GM12878 (cell line): ENCODE data around the gene CATSPER1. TPM values are rescaled to one million over a fixed set of nuclear protein-coding genes. Genes with fewer than 3 reads are reported as not detected.

Experiments
- ATAC-seq: fragments of 200-7000 bp; cut with Tn5 transposase; 3 replicates; pipeline ENCODE4 v1.9.1; 2020; ENCODE audit warnings: mild to moderate bottlenecking, moderate library complexity
- BruUV-seq: library from RNA; stranded (reverse); fragments of 400-500 nt; replicated peaks from 2 replicates; lab custom pipeline; 2021; lab: Mats Ljungman, UMichigan
- CTCF ChIA-PET: fragments of 300-600 bp; sonication (Branson Sonifier 250); formaldehyde crosslinking; extraction: SDS; loops from one replicate; lab custom pipeline; 2021; ENCODE audit warnings: inconsistent platforms; lab: Yijun Ruan, JAX
- POLR2A ChIA-PET: fragments of 350-600 bp; formaldehyde crosslinking; extraction: SDS; loops from one replicate; lab custom pipeline; 2021; ENCODE audit warnings: inconsistent platforms; lab: Charles Lee
- RAD21 ChIA-PET: fragments of 300-600 bp; sonication (Branson Sonifier 250); formaldehyde crosslinking; loops from one replicate; lab custom pipeline; 2023; ENCODE audit warnings: antibody characterized with exemption; ENCODE audit not compliant: unreplicated experiment; lab: Charles Lee
- SMC1A ChIA-PET: fragments of 300-600 bp; sonication (Branson Sonifier 250); formaldehyde crosslinking; loops from one replicate; lab custom pipeline; 2023; ENCODE audit not compliant: unreplicated experiment, uncharacterized antibody; lab: Charles Lee
- DNase-seq: peaks from one replicate; pipeline ENCODE4 v3.0.0-alpha.2; 2011; ENCODE audit warnings: low read depth, low spot score
- FAIRE-seq: peaks from 3 replicates; lab custom pipeline; 2011; peaks lifted over from hg19 to GRCh38; lab: Jason Lieb, UNC
- H2AFZ ChIP-seq: 2 replicates; pipeline ENCODE4 v1.6.0; 2011; ENCODE audit warnings: low read depth, low read length, control low read depth; ENCODE audit not compliant: control insufficient read depth
- H3K27ac ChIP-seq: 2 replicates; pipeline ENCODE4 v1.5.1; 2011; ENCODE audit warnings: control low read depth; ENCODE audit not compliant: control insufficient read depth, insufficient read depth
- H3K27me3 ChIP-seq, 2 experiments: replicated peaks in 1 of 2; 2 replicates each; pipeline versions ENCODE4 v1.6.0 to v1.6.1; 2011; ENCODE audit warnings: low read length in 1 of 2; ENCODE audit not compliant: control insufficient read depth in 2 of 2, insufficient read depth in 2 of 2
- H3K36me3 ChIP-seq, 2 experiments: 2 replicates each; pipeline ENCODE4 v1.5.1; 2011; ENCODE audit warnings: low read length in 1 of 2; ENCODE audit not compliant: control insufficient read depth in 2 of 2, insufficient read depth in 2 of 2
- H3K4me1 ChIP-seq: 2 replicates; pipeline ENCODE4 v1.6.1; 2011; ENCODE audit warnings: mild to moderate bottlenecking, low read length, moderate library complexity, mixed read lengths; ENCODE audit not compliant: control insufficient read depth, insufficient read depth
- H3K4me2 ChIP-seq: 2 replicates; pipeline ENCODE4 v1.6.0; 2011; ENCODE audit warnings: control low read depth; ENCODE audit not compliant: control insufficient read depth, insufficient read depth
- H3K4me3 ChIP-seq: fragments of 200-600 bp; sonication (generic); 2 replicates; pipeline ENCODE4 v1.5.1; 2016
- H3K79me2 ChIP-seq: 2 replicates; pipeline ENCODE4 v1.6.0; 2011; ENCODE audit warnings: low read length; ENCODE audit not compliant: control insufficient read depth, insufficient read depth
- H3K9ac ChIP-seq: 2 replicates; pipeline ENCODE4 v1.8.0; 2011; ENCODE audit warnings: low read length, control low read depth, mixed read lengths; ENCODE audit not compliant: control insufficient read depth, insufficient read depth
- H3K9me3 ChIP-seq: replicated peaks from 3 replicates; pipeline ENCODE4 v1.5.1; 2011; ENCODE audit warnings: mild to moderate bottlenecking, low read length; ENCODE audit not compliant: control insufficient read depth, insufficient read depth
- H4K20me1 ChIP-seq: 2 replicates; pipeline ENCODE4 v1.6.0; 2011; ENCODE audit not compliant: control insufficient read depth, insufficient read depth
- CREB1 ChIP-seq: IDR thresholded peaks from 2 replicates; pipeline ENCODE4 v1.6.1; 2012; ENCODE audit warnings: low read depth, mild to moderate bottlenecking, inconsistent platforms
- FOS ChIP-seq: IDR thresholded peaks from 3 replicates; pipeline ENCODE4 v1.6.1; 2011; ENCODE audit warnings: borderline replicate concordance; ENCODE audit not compliant: insufficient read length; ENCODE audit errors: extremely low read depth
- KAT2A ChIP-seq: conservative IDR thresholded peaks from 2 replicates; pipeline ENCODE4 v1.6.1; 2011; ENCODE audit warnings: low read depth, low read length; ENCODE audit not compliant: control insufficient read depth
- NBN ChIP-seq: fragments of 450-650 bp; IDR thresholded peaks from 2 replicates; pipeline ENCODE4 v1.6.1; 2016
- PBX3 ChIP-seq: IDR thresholded peaks from 2 replicates; pipeline ENCODE4 v1.6.1; 2011; ENCODE audit warnings: mild to moderate bottlenecking, low read depth, low read length, moderate library complexity; ENCODE audit not compliant: insufficient replicate concordance
- RAD51 ChIP-seq: fragments of 450-650 bp; IDR thresholded peaks from 2 replicates; pipeline ENCODE4 v1.6.1; 2016; ENCODE audit warnings: moderate library complexity, mild to moderate bottlenecking, inconsistent platforms
- SREBF1 ChIP-seq: IDR thresholded peaks from 2 replicates; pipeline ENCODE4 v1.6.1; 2012; ENCODE audit warnings: mild to moderate bottlenecking, low read length
- SREBF2 ChIP-seq: IDR thresholded peaks from 2 replicates; pipeline ENCODE4 v1.6.1; 2012; ENCODE audit warnings: mild to moderate bottlenecking, low read length
- TCF3 ChIP-seq: IDR thresholded peaks from 2 replicates; pipeline ENCODE4 v1.6.1; 2012; ENCODE audit warnings: low read depth, mild to moderate bottlenecking, low read length, borderline replicate concordance; ENCODE audit not compliant: insufficient read depth
- YY1 ChIP-seq: IDR thresholded peaks from 2 replicates; pipeline ENCODE4 v1.6.1; 2011; ENCODE audit warnings: low read depth, mild to moderate bottlenecking, low read length
- ZBTB11 ChIP-seq: fragments of 450-650 bp; formaldehyde crosslinking; IDR thresholded peaks from 2 replicates; pipeline ENCODE4 v1.5.0; 2022; ENCODE audit warnings: mild to moderate bottlenecking, missing genetic modification characterization
- ZNF592 ChIP-seq: fragments of 450-650 bp; IDR thresholded peaks from 2 replicates; pipeline ENCODE4 v1.6.1; 2017; ENCODE audit warnings: mild to moderate bottlenecking, moderate library complexity
- WGBS: methylation state at CpG from one replicate; pipeline ENCODE4 v1.1.6; 2016; ENCODE audit warnings: low lambda C conversion rate; ENCODE audit not compliant: insufficient replicate concordance, insufficient coverage; ENCODE audit errors: missing lambda C conversion rate; 5-methylcytosine and 5-hydroxymethylcytosine counted together
- in situ Hi-C: fragments of 300-500 bp; cut with MboI; formaldehyde crosslinking; loops from 9 replicates; pipeline ENCODE4 v1.14.3; 2018; ENCODE audit warnings: mixed read lengths
- intact Hi-C: fragments of 100-400 bp; cut with micrococcal nuclease; formaldehyde crosslinking; loops from one replicate; pipeline ENCODE4 v1.14.2; 2022; ENCODE audit not compliant: unreplicated experiment
- polyA plus RNA-seq, 11 experiments: library from polyadenylated mRNA; depleted of rRNA in 4 of 11; unstranded in 6 of 11; stranded (reverse) in 5 of 11; fragments of >200 nt; fragmentation: Nextera tagmentation in 4 of 11; fragmentation: Illumina TruSeq in 1 of 11; extraction: Ambion mirVana in 4 of 11; extraction: Trizol in 1 of 11; gene quantifications; 1 replicate in 1 of 11; 2 replicates in 10 of 11; pipeline versions ENCODE4 v1.2.1 to v1.2.3, GENCODE V29; 2011 to 2016; ENCODE audit warnings: inconsistent platforms in 2 of 11, missing spikeins in 2 of 11, low read depth in 1 of 11
- total RNA-seq, 4 experiments: library from RNA; depleted of rRNA in 3 of 4; stranded (reverse); fragments of >200 nt in 3 of 4; fragmentation: Illumina TruSeq in 1 of 4; extraction: Trizol in 1 of 4; gene quantifications; 2 replicates each; pipeline versions ENCODE4 v1.2.1 to v1.2.3, GENCODE V29; 2013 to 2021
- TF ChIP-seq, protein P1 (sequence below): IDR thresholded peaks from 2 replicates; pipeline ENCODE4 v1.6.1; 2011; ENCODE audit warnings: low read depth, mild to moderate bottlenecking, low read length, moderate library complexity, borderline replicate concordance; ENCODE audit errors: extremely low read depth

Gene CATSPER1
- total and polyA plus RNA-seq, 10 of the 15 experiments (the other 5 are each of a cell fraction or from before 2014, with no cell fraction given), result 0.02 to 0.05 TPM; not detected in 8

- POLR2A ChIA-PET, result interaction anchor here (0.6 to 1.0 kb wide), 3 partner anchors 29 to 513 kb away, joined by 3 to 6 read pairs (median 4); partner anchors contain the start of gene CCDC85B
- Histone ChIP-seq H3K27ac (no peak overlapping the region), H3K9me3 (no peaks in the 10 kb centered on the region), H3K27me3 (0 out of 4 replicates have a peak, but pooled peaks cover 0 to 3% of the 10 kb centered on the region in 2 experiments), H3K36me3 (no peaks in the 10 kb centered on the region), H3K79me2 (no peaks in the 10 kb centered on the region), H3K9ac (no peak overlapping the region), H3K4me2 (no peak overlapping the region), H2AFZ (peak overlapping the region; percentile 13; the same call in 1 of the 2 replicates), H3K4me3 (no peak overlapping the region), H3K4me1 (no peaks in the 10 kb centered on the region), H4K20me1 (no peaks in the 10 kb centered on the region)
- in situ Hi-C loops (no loop called here), intact Hi-C loops (no loop called here)
- CTCF ChIA-PET, result interaction anchor here (0.5 to 2.8 kb wide), 45 partner anchors 8 to 484 kb away, joined by 3 to 31 read pairs (median 4); partner anchors contain the start of genes BANF1, CCDC85B, CST6 and EIF1AD
- BruUV-seq, result no TSS peak
- SMC1A ChIA-PET, result interaction anchor here (0.6 to 1.9 kb wide), 11 partner anchors 22 to 347 kb away, joined by 3 to 10 read pairs (median 3); no protein-coding TSS in a partner anchor
- RAD21 ChIA-PET, result interaction anchor here (0.6 to 1.5 kb wide), 7 partner anchors 22 to 190 kb away, joined by 3 to 6 read pairs (median 4); partner anchors contain the start of genes CCDC85B and FIBP
- FAIRE-seq, result no peak
- DNase-seq, result no peak
- WGBS, result 22% methylated on average over 46 of the region's 46 CpGs
- ATAC-seq, result peak; percentile 95
- TF ChIP-seq ZBTB11 (CRISPR knock-in tag) (no peak), YY1 (peak; percentile 59; the same call in 1 of the 2 replicates), PBX3 (no peak), SREBF1 (no peak), FOS (no peak), SREBF2 (no peak), NBN (no peak), TCF3 (no peak), KAT2A (no peak), RAD51 (no peak), CREB1 (no peak), ZNF592 (no peak)
- TF ChIP-seq, protein P1, sequence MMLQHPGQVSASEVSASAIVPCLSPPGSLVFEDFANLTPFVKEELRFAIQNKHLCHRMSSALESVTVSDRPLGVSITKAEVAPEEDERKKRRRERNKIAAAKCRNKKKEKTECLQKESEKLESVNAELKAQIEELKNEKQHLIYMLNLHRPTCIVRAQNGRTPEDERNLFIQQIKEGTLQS, result no peak
Measured at GRCh38 chr11:66022401-66023185, 3.7 kb downstream of the CATSPER1 start.
